ENCODE data around the gene TNNI2.

Gene TNNI2

GRCh38 chr11:1853376-1854131, 14.8 kb downstream of the TNNI2 start:
- no peak for TF ChIP-seq USF1 (IDR thresholded peaks at IDR 0.05)
- TF ChIP-seq REST (IDR thresholded peaks at IDR 0.05; ENCODE audit: low read depth) = no peak
- no peak for TF ChIP-seq RAD21 (IDR thresholded peaks at IDR 0.05; ENCODE audit: low read depth)
- no peak for TF ChIP-seq MAX (IDR thresholded peaks at IDR 0.05)
- no peak for TF ChIP-seq FOXM1 (IDR thresholded peaks at IDR 0.05; ENCODE audit: borderline replicate concordance, low read depth)
- no peak for TF ChIP-seq TCF12 (IDR thresholded peaks at IDR 0.05; ENCODE audit: low read depth)
- TF ChIP-seq CREB1 (IDR thresholded peaks at IDR 0.05; ENCODE audit: low read depth) = no peak
- TF ChIP-seq EGR1 (IDR thresholded peaks at IDR 0.05) = no peak
- no peak for TF ChIP-seq EP300 (IDR thresholded peaks at IDR 0.05; ENCODE audit: borderline replicate concordance)
- TF ChIP-seq TAF1 (IDR thresholded peaks at IDR 0.05; ENCODE audit: low read depth) = no peak
- no peak for TF ChIP-seq TEAD4 (IDR thresholded peaks at IDR 0.05)
- TF ChIP-seq YY1 (IDR thresholded peaks at IDR 0.05; ENCODE audit: low read depth) = no peak
- TF ChIP-seq CEBPB (IDR thresholded peaks at IDR 0.05) = no peak
- no peak for TF ChIP-seq ZBTB7A (IDR thresholded peaks at IDR 0.05; ENCODE audit: low read depth)
- no peak for TF ChIP-seq NFIC (IDR thresholded peaks at IDR 0.05)

- no peak for TF ChIP-seq ZBTB7A (IDR thresholded peaks at IDR 0.05; ENCODE audit: low read depth)
- TF ChIP-seq NFIC (IDR thresholded peaks at IDR 0.05) = no peak
- no peak for TF ChIP-seq CREB1 (IDR thresholded peaks at IDR 0.05; ENCODE audit: low read depth)
- TF ChIP-seq YY1 (IDR thresholded peaks at IDR 0.05; ENCODE audit: low read depth) = no peak
- TF ChIP-seq TAF1 (IDR thresholded peaks at IDR 0.05; ENCODE audit: low read depth) = no peak
- no peak for TF ChIP-seq EGR1 (IDR thresholded peaks at IDR 0.05)
- TF ChIP-seq REST (IDR thresholded peaks at IDR 0.05; ENCODE audit: low read depth) = no peak
- no peak for TF ChIP-seq TEAD4 (IDR thresholded peaks at IDR 0.05)
- TF ChIP-seq USF1 (IDR thresholded peaks at IDR 0.05) = no peak
- no peak for TF ChIP-seq CEBPB (IDR thresholded peaks at IDR 0.05)
- no peak for TF ChIP-seq RAD21 (IDR thresholded peaks at IDR 0.05; ENCODE audit: low read depth)
- TF ChIP-seq FOXM1 (IDR thresholded peaks at IDR 0.05; ENCODE audit: borderline replicate concordance, low read depth) = no peak
- TF ChIP-seq TCF12 (IDR thresholded peaks at IDR 0.05; ENCODE audit: low read depth) = no peak
These were observed 15.6 kb downstream of the TNNI2 start for GRCh38 chr11:1854132-1854948.

DNA sequence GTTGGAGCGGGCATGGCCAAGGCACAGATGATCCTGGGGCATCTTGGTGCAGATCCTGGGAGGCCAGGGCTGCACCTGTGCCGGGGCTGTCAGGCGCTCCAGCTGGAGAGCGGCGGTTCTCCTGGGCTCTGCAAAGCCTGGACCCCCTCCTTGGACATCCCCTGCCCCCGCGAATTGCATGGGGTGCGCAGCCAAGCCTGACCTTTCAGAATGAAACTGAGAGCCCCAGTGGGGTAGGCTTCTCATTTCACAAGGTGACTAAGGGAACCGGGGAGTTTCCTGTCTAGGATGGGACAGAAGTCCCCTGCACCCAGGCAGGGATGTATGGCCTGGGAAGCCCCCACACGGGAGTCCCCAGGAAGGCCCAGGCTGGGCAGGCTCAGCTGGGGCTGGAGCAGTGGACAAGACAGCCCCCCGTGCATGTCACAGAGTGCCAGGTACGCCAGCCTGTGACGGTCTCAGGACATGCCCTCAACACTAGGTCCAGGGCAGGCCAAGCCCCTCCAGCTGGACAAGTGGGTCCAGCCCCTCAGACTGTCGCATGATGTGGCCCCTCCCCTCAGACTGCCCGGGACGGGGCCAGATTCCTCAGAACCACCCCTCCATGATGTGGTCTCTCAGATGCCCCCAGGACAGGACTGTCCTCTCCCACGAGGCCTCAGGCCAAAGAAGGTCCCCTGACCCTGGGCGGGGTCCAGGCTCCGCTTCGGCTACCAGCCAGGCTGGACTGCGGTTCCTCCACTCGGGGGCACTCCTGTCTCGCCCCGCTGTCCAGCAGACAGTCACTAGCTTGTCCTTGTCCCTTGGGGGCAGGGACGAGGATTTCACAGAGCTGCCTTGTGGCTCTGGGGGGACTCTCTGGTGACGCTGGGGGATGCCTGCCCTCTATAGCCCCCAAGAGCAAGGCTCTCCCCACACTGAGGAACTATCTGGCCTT, 16.4 kb downstream of the TNNI2 start:
- TF ChIP-seq CREB1 (IDR thresholded peaks at IDR 0.05; ENCODE audit: low read depth) (no peak), ZBTB7A (IDR thresholded peaks at IDR 0.05; ENCODE audit: low read depth) (no peak), EP300 (IDR thresholded peaks at IDR 0.05; ENCODE audit: borderline replicate concordance) (no peak), TEAD4 (IDR thresholded peaks at IDR 0.05) (no peak), USF1 (IDR thresholded peaks at IDR 0.05) (no peak), REST (IDR thresholded peaks at IDR 0.05; ENCODE audit: low read depth) (no peak), TAF1 (IDR thresholded peaks at IDR 0.05; ENCODE audit: low read depth) (no peak), FOXM1 (IDR thresholded peaks at IDR 0.05; ENCODE audit: borderline replicate concordance, low read depth) (no peak), RAD21 (IDR thresholded peaks at IDR 0.05; ENCODE audit: low read depth) (no peak), YY1 (IDR thresholded peaks at IDR 0.05; ENCODE audit: low read depth) (no peak), EGR1 (IDR thresholded peaks at IDR 0.05) (no peak), TCF12 (IDR thresholded peaks at IDR 0.05; ENCODE audit: low read depth) (no peak), MAX (IDR thresholded peaks at IDR 0.05) (no peak), CEBPB (IDR thresholded peaks at IDR 0.05) (no peak), NFIC (IDR thresholded peaks at IDR 0.05) (no peak)
